HCT116 (cell line): Measurements from ENCODE around the gene IFNL1.

ENCODE experiments used
- ELF1 ChIP-seq: IDR thresholded peaks from 2 replicates; pipeline ENCODE4 v1.6.1; 2012; ENCODE audit warnings: low read depth, borderline replicate concordance
- EZH2 ChIP-seq: fragments of 200-600 bp; sonication (generic); IDR thresholded peaks from 2 replicates; pipeline ENCODE4 v1.6.1; 2017; ENCODE audit warnings: antibody characterized with exemption, mixed run types
- EZH2phosphoT487 ChIP-seq: fragments of 200-600 bp; IDR thresholded peaks from 2 replicates; pipeline ENCODE4 v1.6.1; 2018; ENCODE audit warnings: antibody characterized with exemption, borderline replicate concordance
- POLR2A ChIP-seq: IDR thresholded peaks from 2 replicates; pipeline ENCODE4 v1.7.0; 2011; ENCODE audit warnings: borderline replicate concordance; ENCODE audit not compliant: insufficient read depth, insufficient read length; ENCODE audit errors: extremely low read depth
- POLR2AphosphoS5 ChIP-seq: IDR thresholded peaks from 2 replicates; pipeline ENCODE4 v1.6.1; 2011; ENCODE audit warnings: mild to moderate bottlenecking, low read depth, low read length, moderate library complexity
- TF ChIP-seq, protein P1 (sequence below), 3 experiments: fragments of 200-600 bp in 1 of 3; sonication (generic) in 1 of 3; IDR thresholded peaks in 2 of 3; conservative IDR thresholded peaks in 1 of 3; 2 replicates each; pipeline ENCODE4 v1.5.1; 2012 to 2017; ENCODE audit warnings: low read depth in 2 of 3, low read length in 2 of 3, antibody characterized with exemption in 1 of 3, borderline replicate concordance in 1 of 3, control low read depth in 1 of 3, mild to moderate bottlenecking in 1 of 3, mixed read lengths in 1 of 3, mixed run types in 1 of 3, moderate library complexity in 1 of 3; ENCODE audit not compliant: insufficient read depth in 1 of 3

DNA sequence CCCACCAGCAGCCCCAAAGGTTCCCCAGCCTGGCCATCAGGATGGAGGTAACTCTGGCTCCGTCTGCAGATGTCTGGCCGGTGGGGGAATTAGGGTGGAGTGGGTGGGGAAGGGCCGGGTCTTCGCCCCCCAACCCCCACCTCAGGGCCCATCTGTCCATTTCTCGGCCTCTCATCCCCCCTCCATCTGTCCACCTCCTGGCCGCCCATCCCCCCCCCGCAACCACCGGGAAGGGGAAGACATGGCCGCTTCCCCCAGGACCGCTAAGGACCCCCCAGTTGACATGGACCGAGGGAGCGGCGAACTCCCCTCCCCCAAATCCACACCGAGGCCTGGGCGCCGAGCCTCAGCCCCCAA lies 23.7 kb downstream of the IFNL1 start:
- TF ChIP-seq POLR2A (no peak), EZH2 (no peak), EZH2phosphoT487 (no peak), ELF1 (no peak), POLR2AphosphoS5 (no peak)
- TF ChIP-seq, protein P1, sequence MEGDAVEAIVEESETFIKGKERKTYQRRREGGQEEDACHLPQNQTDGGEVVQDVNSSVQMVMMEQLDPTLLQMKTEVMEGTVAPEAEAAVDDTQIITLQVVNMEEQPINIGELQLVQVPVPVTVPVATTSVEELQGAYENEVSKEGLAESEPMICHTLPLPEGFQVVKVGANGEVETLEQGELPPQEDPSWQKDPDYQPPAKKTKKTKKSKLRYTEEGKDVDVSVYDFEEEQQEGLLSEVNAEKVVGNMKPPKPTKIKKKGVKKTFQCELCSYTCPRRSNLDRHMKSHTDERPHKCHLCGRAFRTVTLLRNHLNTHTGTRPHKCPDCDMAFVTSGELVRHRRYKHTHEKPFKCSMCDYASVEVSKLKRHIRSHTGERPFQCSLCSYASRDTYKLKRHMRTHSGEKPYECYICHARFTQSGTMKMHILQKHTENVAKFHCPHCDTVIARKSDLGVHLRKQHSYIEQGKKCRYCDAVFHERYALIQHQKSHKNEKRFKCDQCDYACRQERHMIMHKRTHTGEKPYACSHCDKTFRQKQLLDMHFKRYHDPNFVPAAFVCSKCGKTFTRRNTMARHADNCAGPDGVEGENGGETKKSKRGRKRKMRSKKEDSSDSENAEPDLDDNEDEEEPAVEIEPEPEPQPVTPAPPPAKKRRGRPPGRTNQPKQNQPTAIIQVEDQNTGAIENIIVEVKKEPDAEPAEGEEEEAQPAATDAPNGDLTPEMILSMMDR (IDR thresholded peaks at IDR 0.05 in 2 of 3, conservative IDR thresholded peaks at IDR 0.05 in 1 of 3; ENCODE audit: borderline replicate concordance in 1 of 3, insufficient read depth in 1 of 3, low read depth in 2 of 3, low read length in 2 of 3), result no peak
